Vagina (tissue), 2 donors: Measurements from ENCODE around the gene DNAJA3. TPM values are rescaled to one million over a fixed set of nuclear protein-coding genes. Genes with fewer than 3 reads are reported as not detected.
"Not testable (repeated sequence)": the region's sequence is repeated elsewhere in the genome, so short reads cannot be mapped to it uniquely, and the experiment has no call there.

Experiments
- DNase-seq, 2 donors: peaks; one replicate each; pipeline ENCODE4 v3.0.0-alpha.2; 2017; ENCODE audit errors: extremely low spot score in 2 of 2
- H3K27ac ChIP-seq: fragments of 200-600 bp; sonication (generic); one replicate; pipeline ENCODE4 v1.5.1; 2019
- H3K27me3 ChIP-seq: fragments of 200-600 bp; sonication (generic); one replicate; pipeline ENCODE4 v1.5.1; 2019
- H3K36me3 ChIP-seq, 2 donors: fragments of 200-600 bp; sonication (generic); one replicate each; pipeline ENCODE4 v1.5.1; 2017 to 2019
- H3K4me1 ChIP-seq: fragments of 200-600 bp; sonication (generic); one replicate; pipeline ENCODE4 v1.5.1; 2019
- H3K4me3 ChIP-seq, 2 donors: fragments of 200-600 bp; sonication (generic); 1 replicate in 1 of 2; 2 replicates in 1 of 2; pipeline ENCODE4 v1.5.1; 2016 to 2019
- H3K9me3 ChIP-seq: fragments of 200-600 bp; sonication (generic); one replicate; pipeline ENCODE4 v1.5.1; 2019
- POLR2A ChIP-seq, 2 donors: fragments of 450-650 bp; IDR thresholded peaks; one replicate each; pipeline ENCODE4 v1.6.1; 2017; ENCODE audit warnings: antibody characterized with exemption in 2 of 2, mild to moderate bottlenecking in 2 of 2, moderate library complexity in 2 of 2
- POLR2AphosphoS5 ChIP-seq, 2 donors: sonication (generic); formaldehyde crosslinking; IDR thresholded peaks; one replicate each; pipeline ENCODE4 v1.9.0; 2017; ENCODE audit warnings: antibody characterized with exemption in 2 of 2, mild to moderate bottlenecking in 2 of 2, low read depth in 1 of 2; ENCODE audit not compliant: insufficient read depth in 1 of 2
- intact Hi-C: fragments of 100-400 bp; cut with DNase I; formaldehyde crosslinking; loops from one replicate; pipeline ENCODE4 v1.15.1; 2023
- total RNA-seq: library from RNA; depleted of rRNA; stranded (reverse); fragments of >200 nt; gene quantifications from one replicate; pipeline ENCODE4 v1.2.3, GENCODE V29; 2016
- TF ChIP-seq, protein P1 (sequence below), 3 experiments: fragments of 450-650 bp in 2 of 3; fragments of 200-600 bp in 1 of 3; sonication (generic) in 1 of 3; IDR thresholded peaks; one replicate each; pipeline ENCODE4 v1.5.1; 2017 to 2019; ENCODE audit warnings: antibody characterized with exemption in 3 of 3, mild to moderate bottlenecking in 2 of 3, moderate library complexity in 2 of 3

DNAJA3 gene
- total RNA-seq, 1 donor from 2014 or later = 33.6 TPM

DNA sequence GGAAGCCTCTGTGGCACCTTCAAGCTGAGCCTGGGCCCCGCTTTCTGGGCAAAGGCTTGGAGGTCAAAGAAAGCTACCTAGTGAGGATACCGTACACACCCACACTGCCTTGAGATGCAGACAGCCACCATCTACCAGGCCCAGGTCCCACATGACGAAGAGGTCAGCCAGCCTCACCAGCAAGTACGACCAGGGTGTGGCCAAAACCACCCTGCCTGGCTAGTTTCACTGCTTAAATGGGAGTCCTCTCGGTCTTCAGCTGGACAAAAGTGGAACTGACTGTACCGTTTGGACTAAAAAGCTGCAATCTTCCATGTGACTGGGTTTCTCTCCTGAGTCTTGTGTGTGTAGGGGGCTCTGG is 32.4 kb upstream of the DNAJA3 start:
- H3K27me3 ChIP-seq = no peaks in the 10 kb centered on the region
- intact Hi-C loops = no loop called here
- no peaks in the 10 kb centered on the region for H3K36me3 ChIP-seq
- no peak overlapping the region for H3K4me3 ChIP-seq
- DNase-seq = no peak
- no peak for TF ChIP-seq POLR2AphosphoS5 (IDR thresholded peaks at IDR 0.05; ENCODE audit: insufficient read depth in 1 of 2, low read depth in 1 of 2)
- TF ChIP-seq POLR2A (IDR thresholded peaks at IDR 0.05) = no peak
- TF ChIP-seq, protein P1, sequence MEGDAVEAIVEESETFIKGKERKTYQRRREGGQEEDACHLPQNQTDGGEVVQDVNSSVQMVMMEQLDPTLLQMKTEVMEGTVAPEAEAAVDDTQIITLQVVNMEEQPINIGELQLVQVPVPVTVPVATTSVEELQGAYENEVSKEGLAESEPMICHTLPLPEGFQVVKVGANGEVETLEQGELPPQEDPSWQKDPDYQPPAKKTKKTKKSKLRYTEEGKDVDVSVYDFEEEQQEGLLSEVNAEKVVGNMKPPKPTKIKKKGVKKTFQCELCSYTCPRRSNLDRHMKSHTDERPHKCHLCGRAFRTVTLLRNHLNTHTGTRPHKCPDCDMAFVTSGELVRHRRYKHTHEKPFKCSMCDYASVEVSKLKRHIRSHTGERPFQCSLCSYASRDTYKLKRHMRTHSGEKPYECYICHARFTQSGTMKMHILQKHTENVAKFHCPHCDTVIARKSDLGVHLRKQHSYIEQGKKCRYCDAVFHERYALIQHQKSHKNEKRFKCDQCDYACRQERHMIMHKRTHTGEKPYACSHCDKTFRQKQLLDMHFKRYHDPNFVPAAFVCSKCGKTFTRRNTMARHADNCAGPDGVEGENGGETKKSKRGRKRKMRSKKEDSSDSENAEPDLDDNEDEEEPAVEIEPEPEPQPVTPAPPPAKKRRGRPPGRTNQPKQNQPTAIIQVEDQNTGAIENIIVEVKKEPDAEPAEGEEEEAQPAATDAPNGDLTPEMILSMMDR (IDR thresholded peaks at IDR 0.05) = no peak
- H3K9me3 ChIP-seq = no peaks in the 10 kb centered on the region
- peaks cover 22% of the 10 kb centered on the region for H3K4me1 ChIP-seq
- H3K27ac ChIP-seq = peak overlapping the region; percentile 87

DNA sequence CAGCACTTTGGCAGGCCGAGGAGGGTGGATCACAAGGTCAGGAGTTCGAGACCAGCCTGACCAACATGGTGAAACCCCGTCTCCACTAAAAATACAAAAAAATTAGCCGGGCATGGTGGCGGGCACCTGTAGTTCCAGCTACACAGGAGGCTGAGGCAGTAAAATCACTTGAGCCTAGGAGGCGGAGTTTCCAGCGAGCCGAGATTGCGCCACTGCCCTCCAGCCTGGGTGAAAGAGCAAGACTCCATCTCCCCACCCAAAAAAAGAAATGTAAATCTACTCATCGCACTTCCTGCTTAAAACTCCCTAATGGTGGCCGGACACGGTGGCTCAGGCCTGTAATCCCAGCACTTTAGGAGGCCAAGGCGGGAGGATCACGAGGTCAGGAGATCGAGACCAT is 31.8 kb upstream of the DNAJA3 start:
- H3K27ac ChIP-seq = peak overlapping the region; percentile 87
- H3K27me3 ChIP-seq, intact Hi-C loops, H3K36me3 ChIP-seq, H3K4me3 ChIP-seq, H3K9me3 ChIP-seq, DNase-seq: not testable (repeated sequence)
- peaks cover 22% of the 10 kb centered on the region for H3K4me1 ChIP-seq

DNA sequence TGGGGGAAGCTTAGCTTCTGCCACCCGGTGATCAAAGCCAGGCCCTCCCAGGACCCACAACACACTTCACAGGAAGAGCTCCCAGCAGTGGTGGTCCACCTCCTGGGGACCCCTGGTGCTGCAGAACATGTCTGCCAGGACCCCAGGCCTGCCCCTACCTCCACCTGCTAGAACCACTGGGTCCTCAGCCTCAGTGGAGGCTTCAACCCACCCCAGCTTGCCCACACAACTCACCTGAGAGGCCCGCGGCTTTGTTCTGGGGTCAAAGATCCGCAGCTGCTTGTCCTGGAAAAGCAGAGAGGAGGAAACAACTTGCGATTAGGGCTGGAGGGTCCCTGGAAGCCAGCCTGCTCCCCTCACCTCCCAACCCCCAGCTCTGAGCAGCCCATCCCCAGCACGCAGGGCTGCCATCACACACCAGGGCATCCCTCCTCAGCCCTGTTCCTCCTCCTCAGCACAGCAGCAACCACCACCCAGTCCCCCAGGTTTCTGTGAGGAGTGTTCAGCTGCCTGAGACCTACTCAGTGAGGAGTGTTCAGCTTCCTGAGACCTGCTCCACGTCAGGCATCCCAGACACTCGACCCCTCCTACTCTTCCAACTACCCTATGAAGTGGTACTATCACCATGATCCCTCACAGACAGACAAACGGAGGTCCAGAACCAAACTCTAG is 30.5 kb upstream of the DNAJA3 start:
- no peak for TF ChIP-seq POLR2AphosphoS5 (IDR thresholded peaks at IDR 0.05; ENCODE audit: insufficient read depth in 1 of 2, low read depth in 1 of 2)
- TF ChIP-seq, protein P1 (IDR thresholded peaks at IDR 0.05) = no peak
- TF ChIP-seq POLR2A (IDR thresholded peaks at IDR 0.05) = no peak
- no peak for DNase-seq
- Histone ChIP-seq H3K36me3 (no peaks in the 10 kb centered on the region), H3K4me1 (peaks cover 22% of the 10 kb centered on the region), H3K27me3 (no peaks in the 10 kb centered on the region), H3K9me3 (no peaks in the 10 kb centered on the region), H3K4me3 (no peak overlapping the region), H3K27ac (no peak overlapping the region)
- intact Hi-C loops = no loop called here

GRCh38 chr16:4399001-4399730 is 26.5 kb upstream of the DNAJA3 start:
- no peak for DNase-seq
- H3K27me3 ChIP-seq = no peaks in the 10 kb centered on the region
- no peak for TF ChIP-seq POLR2A (IDR thresholded peaks at IDR 0.05)
- TF ChIP-seq, protein P1 (IDR thresholded peaks at IDR 0.05) = no peak
- H3K9me3 ChIP-seq = no peaks in the 10 kb centered on the region
- H3K4me3 ChIP-seq = no peak overlapping the region
- peaks cover 0 to 5% of the 10 kb centered on the region in 2 donors for H3K36me3 ChIP-seq
- peaks cover 6% of the 10 kb centered on the region for H3K4me1 ChIP-seq
- no peak overlapping the region for H3K27ac ChIP-seq
- intact Hi-C loops = no loop called here

- peaks cover 0 to 10% of the 10 kb centered on the region in 2 donors for H3K36me3 ChIP-seq
- intact Hi-C loops = loop anchor here (5.0 kb wide), 1 partner anchor 114 kb away; no protein-coding TSS in a partner anchor
- no peaks in the 10 kb centered on the region for H3K27me3 ChIP-seq
- no peak overlapping the region for H3K4me3 ChIP-seq
- peaks cover 6% of the 10 kb centered on the region for H3K4me1 ChIP-seq
- TF ChIP-seq, protein P1 (IDR thresholded peaks at IDR 0.05) = no peak
- TF ChIP-seq POLR2A (IDR thresholded peaks at IDR 0.05) (no peak), POLR2AphosphoS5 (IDR thresholded peaks at IDR 0.05; ENCODE audit: insufficient read depth in 1 of 2, low read depth in 1 of 2) (no peak)
- H3K9me3 ChIP-seq = no peaks in the 10 kb centered on the region
- no peak for DNase-seq
- H3K27ac ChIP-seq = no peak overlapping the region
Observed at GRCh38 chr16:4401094-4401501, 24.6 kb upstream of the DNAJA3 start.
